H1 (cell line): ENCODE measurements around the gene TMEM232. TPM values are rescaled to one million over a fixed set of nuclear protein-coding genes. Genes with fewer than 3 reads are reported as not detected.

Experiments used
- CTCF ChIA-PET: fragments of 300-600 bp; sonication (Branson Sonifier 250); formaldehyde crosslinking; loops from one replicate; lab custom pipeline; 2021; ENCODE audit not compliant: partially characterized antibody; lab: Charles Lee
- POLR2A ChIA-PET: fragments of 300-600 bp; sonication (Branson Sonifier 250); formaldehyde crosslinking; loops from one replicate; lab custom pipeline; 2021; ENCODE audit warnings: inconsistent platforms; ENCODE audit not compliant: partially characterized antibody; lab: Charles Lee
- DNase-seq, 2 experiments: peaks; one replicate each; pipeline versions ENCODE4 v3.0.0 to v3.0.0-alpha.2; 2010 to 2022; ENCODE audit warnings: low spot score in 2 of 2, low read depth in 1 of 2, mixed read lengths in 1 of 2
- FAIRE-seq: peaks from 2 replicates; lab custom pipeline; 2011; peaks lifted over from hg19 to GRCh38; lab: Jason Lieb, UNC
- H2AFZ ChIP-seq: 2 replicates; pipeline ENCODE4 v1.8.1; 2012; ENCODE audit warnings: low read length, inconsistent platforms
- H2AK5ac ChIP-seq: 2 replicates; pipeline ENCODE4 v1.6.1; 2013; ENCODE audit warnings: low read depth, low read length
- H2BK120ac ChIP-seq: replicated peaks from 2 replicates; pipeline ENCODE3; 2013; ENCODE audit warnings: low read depth, low read length, inconsistent platforms
- H2BK12ac ChIP-seq: 2 replicates; pipeline ENCODE4 v1.6.1; 2013; ENCODE audit warnings: low read depth, low read length
- H2BK15ac ChIP-seq: 2 replicates; pipeline ENCODE4 v1.6.1; 2013; ENCODE audit warnings: low read length
- H2BK20ac ChIP-seq: 2 replicates; pipeline ENCODE4 v1.6.1; 2013; ENCODE audit warnings: low read length
- H2BK5ac ChIP-seq: 2 replicates; pipeline ENCODE4 v1.6.1; 2013; ENCODE audit warnings: low read depth, low read length
- H3K14ac ChIP-seq: 2 replicates; pipeline ENCODE4 v1.6.1; 2013; ENCODE audit warnings: inconsistent platforms; ENCODE audit not compliant: insufficient read length
- H3K18ac ChIP-seq: 2 replicates; pipeline ENCODE4 v1.6.1; 2013; ENCODE audit warnings: low read length; ENCODE audit errors: extremely low read depth
- H3K23ac ChIP-seq: 2 replicates; pipeline ENCODE4 v1.6.1; 2013; ENCODE audit warnings: inconsistent platforms; ENCODE audit not compliant: insufficient read length
- H3K23me2 ChIP-seq: 2 replicates; pipeline ENCODE4 v1.6.1; 2013; ENCODE audit warnings: low read depth, low read length
- H3K27ac ChIP-seq: 2 replicates; pipeline ENCODE4 v1.6.1; 2011; ENCODE audit warnings: low read depth, low read length, inconsistent platforms
- H3K27me3 ChIP-seq, 4 experiments: replicated peaks in 1 of 4; 1 replicate in 1 of 4; 2 replicates in 3 of 4; pipeline versions ENCODE4 v1.6.1 to v1.8.1; 2011 to 2013; ENCODE audit warnings: low read length in 3 of 4, mild to moderate bottlenecking in 3 of 4, inconsistent platforms in 2 of 4, mixed read lengths in 2 of 4, moderate library complexity in 1 of 4; ENCODE audit not compliant: control insufficient read depth in 3 of 4, insufficient read depth in 3 of 4; ENCODE audit errors: extremely low read depth in 1 of 4
- H3K36me3 ChIP-seq, 4 experiments: 2 replicates each; pipeline versions ENCODE4 v1.6.1 to v1.8.1; 2011 to 2013; ENCODE audit warnings: mild to moderate bottlenecking in 4 of 4, low read length in 3 of 4, moderate library complexity in 2 of 4, control low read depth in 1 of 4, inconsistent platforms in 1 of 4; ENCODE audit not compliant: insufficient read depth in 4 of 4, control insufficient read depth in 2 of 4
- H3K4ac ChIP-seq: replicated peaks from 2 replicates; pipeline ENCODE3; 2013; ENCODE audit warnings: low read length, low read depth, mixed read lengths, inconsistent platforms; ENCODE audit not compliant: insufficient read length
- H3K4me1 ChIP-seq, 4 experiments: replicated peaks in 1 of 4; 1 replicate in 1 of 4; 2 replicates in 3 of 4; pipeline versions ENCODE4 v1.6.1 to v1.8.1; 2011 to 2013; ENCODE audit warnings: low read length in 3 of 4, inconsistent platforms in 2 of 4, mixed read lengths in 1 of 4; ENCODE audit not compliant: insufficient read depth in 4 of 4, control insufficient read depth in 3 of 4
- H3K4me2 ChIP-seq, 2 experiments: 2 replicates each; pipeline versions ENCODE4 v1.6.1 to v1.8.1; 2011 to 2013; ENCODE audit warnings: low read depth in 2 of 2, low read length in 2 of 2, control low read depth in 1 of 2, inconsistent platforms in 1 of 2, mild to moderate bottlenecking in 1 of 2; ENCODE audit not compliant: insufficient read depth in 1 of 2
- H3K4me3 ChIP-seq, 4 experiments: fragments of 200-600, 300-600 bp in 1 of 4; sonication (generic), shearing (Covaris generic), sonication (Bioruptor Twin) in 1 of 4; 2 replicates each; pipeline versions ENCODE4 v1.5.1 to v1.8.1; 2011 to 2016; ENCODE audit warnings: low read length in 4 of 4, low read depth in 3 of 4, control low read depth in 2 of 4, inconsistent platforms in 2 of 4, mild to moderate bottlenecking in 2 of 4, mixed read lengths in 1 of 4, moderate library complexity in 1 of 4; ENCODE audit not compliant: insufficient read depth in 2 of 4; ENCODE audit errors: extremely low read depth in 1 of 4
- H3K56ac ChIP-seq: replicated peaks from 2 replicates; pipeline ENCODE3; 2013; ENCODE audit warnings: low read depth, mild to moderate bottlenecking, mixed read lengths, low read length, inconsistent platforms; ENCODE audit not compliant: insufficient read length
- H3K79me1 ChIP-seq: 2 replicates; pipeline ENCODE4 v1.6.1; 2013; ENCODE audit warnings: low read depth, low read length, control low read depth
- H3K79me2 ChIP-seq, 2 experiments: 2 replicates each; pipeline versions ENCODE4 v1.6.1 to v1.8.1; 2012 to 2013; ENCODE audit warnings: low read length in 2 of 2, mild to moderate bottlenecking in 2 of 2, inconsistent platforms in 1 of 2; ENCODE audit not compliant: insufficient read depth in 2 of 2, control insufficient read depth in 1 of 2
- H3K9ac ChIP-seq, 4 experiments: replicated peaks in 1 of 4; 1 replicate in 1 of 4; 2 replicates in 3 of 4; pipeline versions ENCODE4 v1.6.1 to v1.8.1; 2011 to 2013; ENCODE audit warnings: low read depth in 3 of 4, low read length in 3 of 4, control low read depth in 2 of 4, mild to moderate bottlenecking in 2 of 4, moderate library complexity in 2 of 4, inconsistent platforms in 1 of 4; ENCODE audit errors: extremely low read depth in 1 of 4
- H3K9me3 ChIP-seq, 2 experiments: 2 replicates each; pipeline versions ENCODE4 v1.6.1 to v1.8.1; 2012 to 2013; ENCODE audit warnings: mild to moderate bottlenecking in 2 of 2, moderate library complexity in 2 of 2, control low read depth in 1 of 2, inconsistent platforms in 1 of 2, low read depth in 1 of 2, low read length in 1 of 2, mixed read lengths in 1 of 2; ENCODE audit not compliant: insufficient read depth in 2 of 2
- H4K20me1 ChIP-seq, 2 experiments: replicated peaks in 1 of 2; 2 replicates each; pipeline versions ENCODE3 to v1.8.1; 2011 to 2013; ENCODE audit warnings: inconsistent platforms in 2 of 2, low read length in 2 of 2, mild to moderate bottlenecking in 1 of 2; ENCODE audit not compliant: insufficient read depth in 2 of 2, control insufficient read depth in 1 of 2
- H4K5ac ChIP-seq: 2 replicates; pipeline ENCODE4 v1.6.1; 2013; ENCODE audit warnings: low read length, low read depth, mixed read lengths, inconsistent platforms; ENCODE audit not compliant: insufficient read length
- H4K8ac ChIP-seq: 2 replicates; pipeline ENCODE4 v1.8.0; 2013; ENCODE audit warnings: mild to moderate bottlenecking, moderate library complexity, low read length, inconsistent platforms; ENCODE audit not compliant: insufficient read depth; ENCODE audit errors: extremely low read depth
- H4K91ac ChIP-seq: replicated peaks from 2 replicates; pipeline ENCODE3; 2013; ENCODE audit warnings: low read length, mixed read lengths, inconsistent platforms; ENCODE audit not compliant: insufficient read length
- RBBP5 ChIP-seq: IDR thresholded peaks from 2 replicates; pipeline ENCODE4 v1.7.1; 2012; ENCODE audit warnings: low read depth, mild to moderate bottlenecking, inconsistent platforms, low read length, moderate library complexity, borderline replicate concordance
- RXRA ChIP-seq: IDR thresholded peaks from 2 replicates; pipeline ENCODE4 v1.6.1; 2011; ENCODE audit warnings: low read depth, mild to moderate bottlenecking, low read length, moderate library complexity; ENCODE audit not compliant: insufficient read depth
- SIN3A ChIP-seq, 2 experiments: IDR thresholded peaks in 1 of 2; conservative IDR thresholded peaks in 1 of 2; 2 replicates each; pipeline ENCODE4 v1.6.1; 2011 to 2012; ENCODE audit warnings: low read length in 2 of 2, improper control_type of control experiment in 1 of 2, low read depth in 1 of 2, mild to moderate bottlenecking in 1 of 2
- polyA plus RNA-seq, 7 experiments: library from polyadenylated mRNA; depleted of rRNA in 3 of 7; stranded (reverse) in 5 of 7; unstranded in 2 of 7; fragments of >200 nt in 5 of 7; fragments of 200-250 nt in 2 of 7; gene quantifications; 1 replicate in 5 of 7; 2 replicates in 1 of 7; 4 replicates in 1 of 7; pipeline versions ENCODE4 v1.2.1 to v1.2.3, GENCODE V29; 2011 to 2013; ENCODE audit warnings: missing spikeins in 2 of 7, mixed read lengths in 2 of 7
- total RNA-seq: library from RNA; stranded (reverse); fragmentation: NEBNext Ultra II Directional; extraction: Animal tissue kit (Norgen Biotek cat#: 25700); gene quantifications from 2 replicates; pipeline ENCODE4 v1.2.1, GENCODE V29; 2021

The TMEM232 gene
- total and polyA plus RNA-seq, 2 of the 8 experiments (the other 6 are each of a cell fraction or from before 2014, with no cell fraction given), result 0.38 to 1.3 TPM

- H2AFZ ChIP-seq, result no peak overlapping the region
- no peak overlapping the region for H3K56ac ChIP-seq
- TF ChIP-seq RXRA, result no peak
- no peak for TF ChIP-seq SIN3A (conservative IDR thresholded peaks at IDR 0.05 in 1 of 2, IDR thresholded peaks at IDR 0.05 in 1 of 2; ENCODE audit: low read depth in 1 of 2, low read length in 2 of 2)
- TF ChIP-seq RBBP5, result no peak
- ChIA-PET CTCF (interaction anchor here (1.0 to 1.6 kb wide), 2 partner anchors 12 to 135 kb away, joined by 3 to 4 read pairs; no protein-coding TSS in a partner anchor), POLR2A (no interaction called here)
- H2BK5ac ChIP-seq, result no peak overlapping the region
- H3K36me3 ChIP-seq, result no peaks in the 10 kb centered on the region
- DNase-seq (no peak), FAIRE-seq (no peak)
- no peaks in the 10 kb centered on the region for H4K20me1 ChIP-seq
- H4K5ac ChIP-seq, result no peak overlapping the region
- H3K14ac ChIP-seq, result no peak overlapping the region
- no peaks in the 10 kb centered on the region for H3K9me3 ChIP-seq
- no peak overlapping the region for H3K4me2 ChIP-seq
- no peak overlapping the region for H3K9ac ChIP-seq
- no peaks in the 10 kb centered on the region for H3K27me3 ChIP-seq
- no peak overlapping the region for H3K18ac ChIP-seq
- H2BK15ac ChIP-seq, result no peak overlapping the region
- H2BK20ac ChIP-seq, result no peak overlapping the region
- no peaks in the 10 kb centered on the region for H3K79me1 ChIP-seq
- no peak overlapping the region for H2AK5ac ChIP-seq
- no peak overlapping the region for H4K8ac ChIP-seq
- H3K4ac ChIP-seq, result no peak overlapping the region
- no peak overlapping the region for H2BK12ac ChIP-seq
- no peak overlapping the region for H3K27ac ChIP-seq
- no peak overlapping the region for H3K4me3 ChIP-seq
- H4K91ac ChIP-seq, result no peak overlapping the region
- no peaks in the 10 kb centered on the region for H3K23me2 ChIP-seq
- H3K79me2 ChIP-seq, result no peaks in the 10 kb centered on the region
- H3K4me1 ChIP-seq, result no peaks in the 10 kb centered on the region
- no peak overlapping the region for H2BK120ac ChIP-seq
- no peak overlapping the region for H3K23ac ChIP-seq
Observed at GRCh38 chr5:110562191-110562590, 164.3 kb downstream of the TMEM232 start.
